GM12873 (cell line): Measurements from ENCODE around the gene ADGRV1.

Experiments
- TF ChIP-seq, protein P1 (sequence below): IDR thresholded peaks from 2 replicates; pipeline ENCODE4 v1.5.1; 2012; ENCODE audit warnings: low read depth, mild to moderate bottlenecking, moderate library complexity, low read length, control low read depth; ENCODE audit not compliant: insufficient read depth; ENCODE audit errors: missing control alignments

ADGRV1 gene

DNA sequence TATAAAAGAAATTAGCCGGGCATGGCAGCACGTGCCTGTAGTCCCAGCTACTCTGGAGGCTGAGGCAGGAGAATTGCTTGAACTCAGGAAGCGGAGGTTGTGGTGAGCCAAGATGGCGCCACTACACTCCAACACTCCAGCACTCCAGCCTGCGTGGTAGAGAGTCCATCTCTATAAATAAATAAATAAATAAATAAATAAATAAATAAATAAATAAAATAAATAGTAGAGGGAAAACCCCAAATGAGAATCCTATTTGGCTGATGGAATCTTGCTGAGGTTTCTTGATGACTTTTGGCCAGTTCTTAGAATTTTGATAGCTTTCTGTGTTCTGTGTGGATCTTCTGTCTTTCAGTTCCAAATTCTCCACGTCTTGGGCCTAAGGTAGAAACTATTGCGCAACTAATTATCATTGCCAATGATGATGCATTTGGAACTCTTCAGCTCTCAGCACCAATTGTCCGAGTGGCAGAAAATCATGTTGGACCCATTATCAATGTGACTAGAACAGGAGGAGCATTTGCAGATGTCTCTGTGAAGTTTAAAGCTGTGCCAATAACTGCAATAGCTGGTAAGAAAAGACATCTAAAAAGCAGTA lies 126.9 kb downstream of the ADGRV1 start:
- TF ChIP-seq, protein P1, sequence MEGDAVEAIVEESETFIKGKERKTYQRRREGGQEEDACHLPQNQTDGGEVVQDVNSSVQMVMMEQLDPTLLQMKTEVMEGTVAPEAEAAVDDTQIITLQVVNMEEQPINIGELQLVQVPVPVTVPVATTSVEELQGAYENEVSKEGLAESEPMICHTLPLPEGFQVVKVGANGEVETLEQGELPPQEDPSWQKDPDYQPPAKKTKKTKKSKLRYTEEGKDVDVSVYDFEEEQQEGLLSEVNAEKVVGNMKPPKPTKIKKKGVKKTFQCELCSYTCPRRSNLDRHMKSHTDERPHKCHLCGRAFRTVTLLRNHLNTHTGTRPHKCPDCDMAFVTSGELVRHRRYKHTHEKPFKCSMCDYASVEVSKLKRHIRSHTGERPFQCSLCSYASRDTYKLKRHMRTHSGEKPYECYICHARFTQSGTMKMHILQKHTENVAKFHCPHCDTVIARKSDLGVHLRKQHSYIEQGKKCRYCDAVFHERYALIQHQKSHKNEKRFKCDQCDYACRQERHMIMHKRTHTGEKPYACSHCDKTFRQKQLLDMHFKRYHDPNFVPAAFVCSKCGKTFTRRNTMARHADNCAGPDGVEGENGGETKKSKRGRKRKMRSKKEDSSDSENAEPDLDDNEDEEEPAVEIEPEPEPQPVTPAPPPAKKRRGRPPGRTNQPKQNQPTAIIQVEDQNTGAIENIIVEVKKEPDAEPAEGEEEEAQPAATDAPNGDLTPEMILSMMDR = no peak

DNA sequence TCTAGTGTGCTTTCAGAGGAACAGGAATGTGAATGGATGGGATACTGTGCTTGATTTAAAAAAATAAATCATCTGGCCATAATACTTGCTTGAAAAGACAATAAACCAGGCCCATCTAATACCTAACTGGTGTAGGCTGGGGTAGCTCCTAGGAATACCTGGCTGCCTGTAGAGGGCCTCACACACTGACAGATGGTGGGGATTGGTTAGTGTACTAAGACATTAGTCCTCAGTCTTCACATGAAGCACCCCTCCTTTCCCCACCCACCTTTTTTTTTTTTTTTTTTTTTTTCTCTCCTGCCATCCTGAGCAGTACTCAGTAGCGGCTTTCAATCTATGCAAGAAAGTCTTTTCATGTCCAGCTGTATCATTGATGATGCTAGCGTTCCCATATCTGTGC lies 130.5 kb downstream of the ADGRV1 start:
- TF ChIP-seq, protein P1 = no peak

DNA sequence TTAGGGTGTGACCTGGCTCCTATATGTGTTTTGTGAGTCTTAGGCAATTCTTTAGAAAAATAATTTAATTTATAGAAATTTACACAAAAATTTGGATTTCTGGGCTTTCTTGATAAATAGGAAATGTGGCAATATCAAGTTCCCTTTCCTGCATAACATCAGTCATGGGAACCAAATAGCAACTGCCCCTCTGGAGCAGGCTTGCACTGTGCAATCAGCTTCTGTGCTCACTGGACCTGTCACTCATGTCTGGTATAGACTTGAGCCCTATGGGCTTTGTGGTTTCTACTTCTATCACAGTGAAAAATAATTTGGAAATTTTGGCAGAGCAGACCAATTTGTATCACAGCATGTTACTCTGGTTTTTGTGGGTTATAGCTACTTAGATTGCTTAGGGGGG lies 131.7 kb downstream of the ADGRV1 start:
- TF ChIP-seq, protein P1 = no peak

DNA sequence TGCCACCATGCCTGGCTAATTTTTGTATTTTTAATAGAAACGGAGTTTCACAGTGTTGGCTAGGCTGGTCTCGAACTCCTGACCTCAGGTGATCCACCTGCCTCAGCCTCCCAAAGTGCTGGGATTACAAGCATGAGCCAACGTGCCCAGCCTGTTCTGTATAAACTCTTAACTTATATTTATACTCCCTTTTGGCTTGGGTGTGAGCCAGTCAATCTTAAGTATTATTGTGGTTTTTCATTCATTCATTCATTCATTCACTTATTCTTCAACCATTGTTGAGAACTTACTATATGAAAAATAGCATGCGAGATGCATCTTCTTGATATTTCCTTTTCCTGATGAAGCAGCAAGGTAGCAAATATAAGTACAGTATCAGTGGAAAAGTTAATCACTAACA lies 132.9 kb downstream of the ADGRV1 start:
- TF ChIP-seq, protein P1 = no peak

DNA sequence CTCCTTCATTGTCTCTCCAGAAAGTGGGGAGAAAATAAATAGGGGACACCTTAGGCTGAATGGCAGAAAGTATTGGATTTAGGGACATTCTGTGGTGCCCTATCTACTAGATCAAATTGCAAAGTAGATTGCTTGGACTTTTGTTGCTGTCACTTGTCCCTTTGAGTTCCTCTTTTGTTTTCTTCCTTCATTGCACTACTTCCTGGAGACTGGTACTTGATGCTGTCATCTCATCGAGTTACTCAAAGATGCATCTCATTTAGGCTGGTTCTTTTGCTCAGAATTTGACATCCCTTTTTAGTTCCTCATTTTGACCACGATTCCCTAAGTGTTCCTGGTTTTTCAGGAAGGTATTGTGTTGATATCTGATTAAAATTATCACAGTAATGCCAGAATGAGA lies 137.6 kb downstream of the ADGRV1 start:
- TF ChIP-seq, protein P1 = no peak

DNA sequence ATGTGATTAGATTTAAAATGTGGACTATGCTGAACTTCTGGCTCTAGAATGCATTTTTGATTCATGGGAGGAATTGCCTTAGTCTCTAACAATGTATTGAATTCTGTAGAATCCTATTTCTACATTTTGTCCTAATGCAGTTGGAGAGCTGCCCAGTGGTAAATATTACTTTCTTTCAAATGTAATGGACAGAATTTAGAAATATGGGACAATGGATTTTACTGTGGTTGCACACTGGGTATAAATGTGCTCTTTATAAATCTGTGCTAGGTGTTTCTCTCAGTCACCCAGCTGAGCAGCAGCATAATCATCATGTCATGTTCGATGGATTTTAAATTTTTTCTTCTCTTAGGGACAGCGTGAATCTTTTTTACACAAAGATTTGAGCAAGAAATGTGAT lies 141.7 kb downstream of the ADGRV1 start:
- TF ChIP-seq, protein P1 = no peak

DNA sequence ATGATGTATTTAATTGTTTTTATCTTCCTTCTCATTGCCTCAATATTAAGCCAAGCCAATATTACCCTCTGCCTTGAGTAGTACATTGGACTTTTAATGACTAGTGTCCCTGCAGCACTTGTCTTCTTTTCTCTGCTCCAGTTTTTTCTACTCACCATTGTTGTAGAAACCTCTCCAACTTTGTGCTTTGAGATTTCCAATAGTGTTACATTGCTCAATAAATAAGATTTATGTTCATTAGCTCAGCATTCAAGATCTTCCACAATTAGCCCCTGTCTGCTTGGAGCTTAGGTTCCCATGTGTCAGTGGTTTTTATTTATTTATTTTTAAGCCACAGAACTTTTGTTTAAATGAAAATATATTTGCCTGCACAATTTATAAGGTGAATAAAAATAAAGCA lies 145.3 kb downstream of the ADGRV1 start:
- TF ChIP-seq, protein P1 = no peak
